ENCODE measurements around the gene RFX8.

DNA sequence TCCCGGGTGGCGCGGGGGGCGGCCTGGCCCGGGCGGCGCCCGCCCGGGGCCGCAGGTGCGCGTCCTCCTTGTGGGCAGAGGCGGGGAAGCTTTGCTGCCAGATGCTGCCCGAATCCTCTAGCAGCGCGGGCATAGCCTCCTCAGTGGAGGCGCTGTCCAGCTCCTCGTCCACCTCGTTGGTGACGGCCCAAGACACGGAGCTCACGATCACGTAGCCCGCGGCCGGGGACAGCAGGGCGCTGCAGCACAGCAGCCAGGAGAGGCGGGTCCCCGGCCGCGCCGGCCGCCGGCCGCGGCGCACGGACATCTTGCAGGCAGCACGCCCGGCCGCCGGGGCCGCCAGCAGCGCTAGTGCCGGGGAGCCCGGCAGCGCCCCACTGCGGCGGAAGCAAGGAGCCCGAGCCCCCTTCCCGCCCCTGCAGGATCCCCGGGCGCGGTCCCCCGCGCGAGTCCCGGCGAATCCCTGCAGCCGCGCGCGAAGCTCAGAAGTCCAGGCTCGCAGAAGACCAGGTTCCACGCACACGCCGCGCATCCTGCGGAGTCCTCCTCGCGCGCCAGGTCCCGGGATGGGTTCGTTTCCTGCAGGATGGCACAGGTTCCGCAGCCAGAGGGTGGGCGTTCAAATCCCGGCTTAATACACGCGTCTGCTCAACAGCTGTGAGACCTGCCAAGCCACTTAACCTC, 87.6 kb downstream of the RFX8 start, which contains the start of gene CREG2:
- TF ChIP-seq CTCF (IDR thresholded peaks at IDR 0.05 in 4 of 5, conservative IDR thresholded peaks at IDR 0.05 in 1 of 5) (peak in 3 of 5 experiments; percentile 27 to 47 (median 27)), POLR2A (IDR thresholded peaks at IDR 0.05) (no peak)

Measured in gastrocnemius medialis (tissue), 4 donors.